HG03159 (cell line): Measurements from ENCODE around the gene CCDC50.

Experiments used
- ATAC-seq: cut with Tn5 transposase; IDR thresholded peaks from one replicate; pipeline ENCODE4 v1.9.1; 2021; ENCODE audit warnings: mild to moderate bottlenecking, moderate library complexity; ENCODE audit not compliant: unreplicated experiment

CCDC50 gene

GRCh38 chr3:191415566-191415965, 86.4 kb downstream of the CCDC50 start:
- ATAC-seq, result no peak

GRCh38 chr3:191417457-191417729, 88.2 kb downstream of the CCDC50 start:
- no peak for ATAC-seq

DNA sequence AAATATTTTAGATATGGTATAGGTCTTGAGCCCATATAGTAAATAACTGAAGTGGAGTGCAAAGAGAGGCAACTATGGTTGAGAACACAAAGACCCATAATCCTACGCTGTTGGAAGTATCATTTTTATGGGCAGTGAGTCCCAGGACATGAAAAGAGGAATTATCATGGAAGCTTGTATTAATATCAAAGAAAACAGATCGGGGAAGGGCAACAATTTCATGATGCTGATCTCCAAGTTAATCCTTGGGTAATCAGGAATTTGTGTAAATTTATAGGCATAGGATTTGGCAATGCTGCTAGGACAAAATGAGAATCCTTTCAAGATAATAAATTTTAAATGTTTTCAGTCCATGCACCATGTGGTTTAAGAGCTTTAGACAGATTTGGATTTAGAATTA, 91.6 kb downstream of the CCDC50 start:
- no peak for ATAC-seq

DNA sequence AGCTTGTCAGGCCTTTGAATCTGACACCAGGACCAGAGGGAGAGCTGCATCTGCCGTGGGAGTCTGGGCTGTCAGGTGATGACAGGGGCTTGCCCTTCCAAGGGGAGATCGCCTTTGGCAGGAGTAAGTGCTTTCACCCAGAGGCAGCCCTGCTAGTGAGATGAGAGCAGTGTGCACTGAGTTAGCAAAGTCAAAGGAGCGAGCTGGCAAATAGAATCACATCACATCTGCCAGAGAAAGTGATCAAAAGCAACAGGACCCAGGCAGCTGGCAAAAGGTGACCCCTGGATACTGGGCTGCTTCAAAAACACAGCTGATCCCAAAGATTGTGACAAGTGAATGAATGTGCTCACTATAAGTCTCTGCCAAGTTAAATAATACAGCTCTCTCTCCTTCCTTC, 95.7 kb downstream of the CCDC50 start:
- ATAC-seq, result no peak

DNA sequence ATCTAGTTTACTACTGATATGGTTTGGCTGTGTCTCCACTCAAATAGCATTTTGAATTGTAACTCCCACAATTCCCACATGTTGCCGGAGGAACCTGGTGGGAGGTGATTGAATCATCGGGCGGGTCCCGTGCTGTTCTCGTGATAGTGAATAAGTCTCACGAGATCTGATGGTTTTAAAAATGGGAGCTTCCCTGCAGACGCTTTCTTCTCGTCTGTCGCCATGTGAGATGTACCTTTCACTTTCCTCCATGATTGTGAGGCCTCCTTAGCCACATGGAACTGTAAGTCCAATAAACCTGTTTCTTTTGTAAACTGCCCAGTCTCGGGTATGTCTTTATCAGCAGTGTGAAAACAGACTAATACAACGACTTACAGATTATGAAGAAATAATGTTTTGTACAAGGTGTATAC, 96.1 kb downstream of the CCDC50 start:
- ATAC-seq, result no peak

GRCh38 chr3:191426311-191426710, 97.1 kb downstream of the CCDC50 start:
- no peak for ATAC-seq

DNA sequence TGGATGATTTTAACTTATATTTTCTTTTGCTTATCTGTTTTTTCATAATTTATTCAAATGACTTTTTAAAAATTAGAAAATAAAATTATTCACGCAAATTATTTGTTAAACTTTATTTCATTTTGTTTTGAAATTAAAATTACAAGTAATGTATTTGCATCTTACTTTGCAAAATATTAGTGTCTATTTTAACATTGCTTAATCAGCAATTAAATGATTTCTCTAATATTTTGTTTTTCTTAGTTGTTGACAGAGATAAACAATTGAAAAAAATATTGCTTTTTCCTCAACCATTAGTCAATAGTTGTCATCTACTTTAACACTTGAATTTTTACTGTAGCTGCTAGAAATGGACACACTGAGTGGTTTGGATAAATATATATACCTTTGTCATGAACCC, 99.0 kb downstream of the CCDC50 start:
- ATAC-seq, result no peak

- ATAC-seq, result no peak
Observed at GRCh38 chr3:191430103-191430502, 100.9 kb downstream of the CCDC50 start.

DNA sequence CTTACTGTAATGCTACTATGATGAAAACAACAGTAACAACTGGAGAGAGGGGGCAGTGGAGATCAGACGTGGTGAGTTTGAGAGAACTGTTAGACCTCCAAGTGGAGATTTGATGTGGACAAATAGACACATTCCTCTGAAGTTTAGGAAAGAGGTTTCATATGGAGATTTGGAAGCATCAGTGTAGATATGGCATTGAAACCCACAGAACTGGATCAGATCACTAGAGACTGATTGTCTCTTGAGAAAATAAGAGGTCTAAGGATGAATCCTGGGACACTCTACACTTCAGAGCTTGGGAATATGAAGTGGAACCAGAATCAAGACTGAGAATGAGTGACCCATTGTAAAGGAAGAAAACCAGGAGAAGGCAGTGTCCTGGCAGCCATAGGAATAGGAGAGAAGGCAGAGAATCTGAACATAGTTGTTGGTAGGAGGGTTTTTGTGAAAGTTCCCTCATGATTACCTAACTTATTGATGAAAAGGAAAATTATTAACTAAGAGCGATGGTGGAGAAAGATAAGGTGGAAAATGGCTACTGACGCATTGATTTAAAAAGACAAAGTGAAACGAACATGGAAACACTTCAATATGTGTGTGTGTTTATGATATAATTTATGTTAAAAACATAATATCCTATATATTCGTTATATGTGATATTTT, 102.1 kb downstream of the CCDC50 start:
- ATAC-seq, result no peak

DNA sequence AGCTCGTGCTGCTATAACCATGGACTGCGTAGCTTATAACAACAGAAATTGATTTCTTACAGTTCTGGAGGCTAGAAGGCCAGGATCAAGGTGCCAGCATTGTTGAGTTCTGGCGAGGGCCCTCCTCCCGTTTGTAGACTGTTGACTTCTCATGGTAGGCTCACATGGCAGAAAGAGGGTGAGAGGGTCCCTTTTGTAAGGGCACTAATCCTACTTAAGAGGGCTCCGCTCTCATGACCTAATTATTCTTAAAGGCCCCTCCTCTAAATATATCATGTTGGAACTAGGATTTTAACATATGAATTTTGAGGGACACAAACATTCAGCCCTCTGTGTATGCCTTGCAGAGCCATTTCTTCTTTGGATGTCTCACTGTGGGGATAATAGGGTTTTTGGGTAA, 103.0 kb downstream of the CCDC50 start:
- no peak for ATAC-seq

- ATAC-seq, result no peak
Observed at GRCh38 chr3:191434024-191434423, 104.8 kb downstream of the CCDC50 start.

GRCh38 chr3:191435981-191436380, 106.8 kb downstream of the CCDC50 start:
- no peak for ATAC-seq

GRCh38 chr3:191438150-191438814, 109.1 kb downstream of the CCDC50 start:
- no peak for ATAC-seq

DNA sequence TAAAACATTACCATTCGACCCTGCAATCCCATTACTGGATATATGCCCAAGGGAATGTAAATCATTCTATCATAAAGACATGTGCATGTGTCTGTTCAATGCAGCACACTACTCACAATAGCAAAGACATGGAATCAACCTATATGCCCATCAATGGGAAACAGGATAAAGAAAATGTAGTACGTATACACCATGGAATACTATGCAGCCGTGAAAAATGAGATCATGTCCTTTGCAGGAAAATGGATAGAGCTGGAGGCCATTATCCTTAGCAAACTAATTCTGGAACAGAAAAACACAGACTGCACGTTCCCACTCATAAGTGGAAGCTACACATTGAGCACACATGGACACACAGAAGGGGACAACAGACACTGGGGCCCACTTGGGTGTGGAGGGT, 111.3 kb downstream of the CCDC50 start:
- no peak for ATAC-seq

DNA sequence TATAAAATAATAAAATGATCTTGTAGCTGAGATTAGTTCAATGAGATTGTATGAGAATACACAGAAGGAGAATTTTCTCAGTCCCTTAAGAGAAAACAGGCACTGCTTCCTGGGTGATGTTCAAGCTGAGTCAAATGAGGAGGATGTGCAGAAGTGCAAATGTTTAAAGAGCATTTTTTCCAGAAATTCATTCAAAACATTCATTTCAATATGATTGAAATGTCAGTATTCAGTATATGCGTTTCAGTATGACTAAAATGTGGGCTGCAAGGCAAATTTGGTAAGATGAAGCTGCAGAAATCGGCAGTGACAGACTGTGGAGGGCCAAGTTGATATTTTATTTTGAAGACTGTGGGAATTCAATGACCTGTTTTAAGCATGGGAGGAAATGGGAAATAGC, 112.5 kb downstream of the CCDC50 start:
- ATAC-seq, result no peak

- ATAC-seq, result no peak
Observed at GRCh38 chr3:191444569-191444968, 115.4 kb downstream of the CCDC50 start.
